CD4-positive, alpha-beta T cell (primary cell): ENCODE data around the gene PIEZO1. TPM values are rescaled to one million over a fixed set of nuclear protein-coding genes. Genes with fewer than 3 reads are reported as not detected.

Experiments used
- ATAC-seq: fragments of 200-7000 bp; cut with Tn5 transposase; one replicate; pipeline ENCODE4 v1.10.0; 2022; ENCODE audit warnings: mild to moderate bottlenecking; ENCODE audit not compliant: poor library complexity
- CTCF ChIA-PET: fragments of 350-600 bp; sonication (Branson Sonifier 250); formaldehyde crosslinking; loops from one replicate; lab custom pipeline; 2021; ENCODE audit warnings: antibody characterized with exemption, inconsistent platforms; lab: Charles Lee
- POLR2A ChIA-PET: fragments of 350-600 bp; sonication (Branson Sonifier 250); formaldehyde crosslinking; loops from one replicate; lab custom pipeline; 2021; ENCODE audit warnings: antibody characterized with exemption, inconsistent platforms; lab: Charles Lee
- DNase-seq, 14 experiments: peaks; one replicate each; pipeline ENCODE4 v3.0.0-alpha.2; 2013 to 2020; ENCODE audit warnings: mixed read lengths in 2 of 14
- H3K27ac ChIP-seq, 2 donors: one replicate each; pipeline versions ENCODE4 v1.5.1 to v1.7.0; 2013; ENCODE audit warnings: low read length in 2 of 2, low read depth in 1 of 2, mild to moderate bottlenecking in 1 of 2
- H3K27me3 ChIP-seq, 2 experiments: 1 replicate in 1 of 2; 2 replicates in 1 of 2; pipeline versions ENCODE4 v1.6.1 to v1.7.0; 2013; ENCODE audit warnings: low read length in 2 of 2, control low read depth in 1 of 2, mild to moderate bottlenecking in 1 of 2, moderate library complexity in 1 of 2; ENCODE audit not compliant: insufficient read depth in 2 of 2, control insufficient read depth in 1 of 2
- H3K36me3 ChIP-seq: one replicate; pipeline ENCODE4 v1.6.1; 2013; ENCODE audit warnings: low read length, control low read depth; ENCODE audit not compliant: insufficient read depth
- H3K4me1 ChIP-seq: one replicate; pipeline ENCODE4 v1.6.1; 2013; ENCODE audit warnings: low read length, control low read depth; ENCODE audit not compliant: insufficient read depth
- H3K4me3 ChIP-seq: one replicate; pipeline ENCODE4 v1.5.1; 2013; ENCODE audit warnings: mild to moderate bottlenecking, low read length, moderate library complexity
- H3K9me3 ChIP-seq, 2 experiments: 1 replicate in 1 of 2; 2 replicates in 1 of 2; pipeline versions ENCODE4 v1.6.1 to v1.7.0; 2013; ENCODE audit warnings: low read length in 2 of 2, mild to moderate bottlenecking in 2 of 2, control low read depth in 1 of 2, moderate library complexity in 1 of 2; ENCODE audit not compliant: control insufficient read depth in 1 of 2, insufficient read depth in 1 of 2
- H3K27ac Mint-ChIP-seq: one replicate; pipeline ENCODE4 v1.8.0; 2020; ENCODE audit warnings: mixed read lengths
- H3K27me3 Mint-ChIP-seq: one replicate; pipeline ENCODE4 v1.8.0; 2021; ENCODE audit warnings: mixed read lengths
- H3K36me3 Mint-ChIP-seq: one replicate; pipeline ENCODE4 v1.8.0; 2021; ENCODE audit warnings: low read depth, mixed read lengths
- H3K4me1 Mint-ChIP-seq: one replicate; pipeline ENCODE4 v1.8.0; 2021; ENCODE audit warnings: low read depth, mixed read lengths
- H3K4me3 Mint-ChIP-seq: one replicate; pipeline ENCODE4 v1.8.0; 2020; ENCODE audit warnings: mild to moderate bottlenecking, mixed read lengths
- H3K9me3 Mint-ChIP-seq: one replicate; pipeline ENCODE4 v1.8.0; 2020; ENCODE audit warnings: mixed read lengths
- CTCF ChIP-seq: fragments of 200-600 bp; IDR thresholded peaks from one replicate; pipeline ENCODE4 v1.8.0; 2022; ENCODE audit warnings: antibody characterized with exemption, mild to moderate bottlenecking
- intact Hi-C, 2 experiments: fragments of 100-400 bp; cut with DNase I in 1 of 2; cut with micrococcal nuclease in 1 of 2; formaldehyde crosslinking; loops; one replicate each; pipeline versions ENCODE4 v1.15.1 to v1.9.0; 2023 to 2025; cut with DNase I, micrococcal nuclease
- total RNA-seq, 174 experiments: library from RNA in 2 of 174; stranded (reverse) in 2 of 174; gene quantifications; one replicate each; pipeline ENCODE4 v1.2.3 and lab custom pipeline; 2021 to 2026

Gene PIEZO1
- total RNA-seq, 2 experiments from 2014 or later, result 142 to 146 TPM

- H3K9me3 Mint-ChIP-seq, result no peaks in the 10 kb centered on the region
- peaks cover 8% of the 10 kb centered on the region for H3K36me3 Mint-ChIP-seq
- Histone ChIP-seq H3K36me3 (peaks cover 12% of the 10 kb centered on the region), H3K9me3 (no peaks in the 10 kb centered on the region), H3K27me3 (no peaks in the 10 kb centered on the region), H3K4me1 (peaks cover 29% of the 10 kb centered on the region), H3K4me3 (no peak overlapping the region), H3K27ac (no peak overlapping the region)
- CTCF ChIA-PET, result interaction anchor here (1.2 to 4.2 kb wide), 2 partner anchors 43 to 77 kb away, joined by 3 to 19 read pairs; partner anchors contain the start of genes GALNS and TRAPPC2L
- DNase-seq (no peak), ATAC-seq (no peak)
- peak overlapping the region; percentile 60 for H3K4me3 Mint-ChIP-seq
- H3K27me3 Mint-ChIP-seq, result no peaks in the 10 kb centered on the region
- intact Hi-C loops, result loop anchor here (1.0 to 2.0 kb wide), 2 partner anchors 43 to 353 kb away; partner anchors contain the start of gene TRAPPC2L (in 1 of the 2)
- TF ChIP-seq CTCF, result no peak
- no peak overlapping the region for H3K27ac Mint-ChIP-seq
- POLR2A ChIA-PET, result interaction anchor here (5.5 kb wide), 1 partner anchor 43 kb away, joined by 67 read pairs; the partner anchor contains the start of genes GALNS and TRAPPC2L
- H3K4me1 Mint-ChIP-seq, result peaks cover 4% of the 10 kb centered on the region
These were observed 29.1 kb upstream of the PIEZO1 start for GRCh38 chr16:88814144-88814502.

- CTCF ChIA-PET, result interaction anchor here (1.2 to 4.2 kb wide), 2 partner anchors 44 to 76 kb away, joined by 3 to 19 read pairs; partner anchors contain the start of genes GALNS and TRAPPC2L
- ATAC-seq, result no peak
- H3K4me3 ChIP-seq, result no peak overlapping the region
- H3K36me3 Mint-ChIP-seq, result peaks cover 8% of the 10 kb centered on the region
- H3K9me3 ChIP-seq, result no peaks in the 10 kb centered on the region
- H3K27ac Mint-ChIP-seq, result no peak overlapping the region
- no peaks in the 10 kb centered on the region for H3K27me3 Mint-ChIP-seq
- no peaks in the 10 kb centered on the region for H3K9me3 Mint-ChIP-seq
- H3K27me3 ChIP-seq, result no peaks in the 10 kb centered on the region
- peaks cover 16% of the 10 kb centered on the region for H3K36me3 ChIP-seq
- H3K4me1 Mint-ChIP-seq, result peaks cover 4% of the 10 kb centered on the region
- no peak for TF ChIP-seq CTCF
- H3K27ac ChIP-seq, result no peak overlapping the region
- no peak for DNase-seq
- POLR2A ChIA-PET, result interaction anchor here (0.7 to 5.5 kb wide), 5 partner anchors 18 to 434 kb away, joined by 3 to 67 read pairs (median 22); partner anchors contain the start of genes GALNS, PIEZO1 and TRAPPC2L
- intact Hi-C loops, result loop anchor here (1.0 to 2.0 kb wide), 3 partner anchors 44 to 403 kb away; partner anchors contain the start of genes TRAPPC2L (in 1 of the 2) and ZNF778 (in 1 of the 2)
- H3K4me1 ChIP-seq, result peaks cover 29% of the 10 kb centered on the region
- H3K4me3 Mint-ChIP-seq, result peak overlapping the region; percentile 60
These were observed 28.5 kb upstream of the PIEZO1 start for GRCh38 chr16:88813269-88814143.

- Mint-ChIP-seq H3K27ac (peak overlapping the region; percentile 95), H3K4me3 (peak overlapping the region; percentile 84), H3K9me3 (no peaks in the 10 kb centered on the region), H3K27me3 (no peaks in the 10 kb centered on the region), H3K4me1 (peaks cover 4% of the 10 kb centered on the region), H3K36me3 (peaks cover 8% of the 10 kb centered on the region)
- intact Hi-C loops, result loop anchor here (1.0 to 2.0 kb wide), 2 partner anchors 45 to 404 kb away; partner anchors contain the start of genes TRAPPC2L (in 1 of the 2) and ZNF778 (in 1 of the 2)
- Histone ChIP-seq H3K9me3 (no peaks in the 10 kb centered on the region), H3K27me3 (no peaks in the 10 kb centered on the region), H3K27ac (peak overlapping the region in 1 of 2 donors; percentile 70), H3K4me3 (peak overlapping the region; percentile 75), H3K4me1 (peaks cover 29% of the 10 kb centered on the region), H3K36me3 (peaks cover 23% of the 10 kb centered on the region)
- peak in 4 of 14 experiments; percentile 23 to 58 (median 48) for DNase-seq
- ChIA-PET POLR2A (interaction anchor here (0.6 to 5.5 kb wide), 19 partner anchors 9 to 695 kb away, joined by 3 to 67 read pairs (median 4); partner anchors contain the start of genes CDT1, GALNS, PIEZO1 and SPG7), CTCF (interaction anchor here (0.9 to 4.2 kb wide), 4 partner anchors 18 to 75 kb away, joined by 3 to 19 read pairs (median 10); partner anchors contain the start of genes GALNS and TRAPPC2L)
- ATAC-seq, result no peak
- TF ChIP-seq CTCF, result peak; percentile 22
These were observed 27.7 kb upstream of the PIEZO1 start for GRCh38 chr16:88812513-88813268.
